K562 (cell line): ENCODE data around the gene SERINC5. TPM values are rescaled to one million over a fixed set of nuclear protein-coding genes. Genes with fewer than 3 reads are reported as not detected.

Experiments
- ATAC-seq: fragments of 200-7000 bp; cut with Tn5 transposase; 3 replicates; pipeline ENCODE4 v1.9.1; 2020; ENCODE audit warnings: moderate library complexity
- BruUV-seq: library from RNA; stranded (reverse); fragments of 400-500 nt; replicated peaks from 2 replicates; lab custom pipeline; 2021; lab: Mats Ljungman, UMichigan
- CTCF ChIA-PET: fragments of 300-600 bp; formaldehyde crosslinking; extraction: SDS; loops from one replicate; lab custom pipeline; 2021; ENCODE audit warnings: low intra/inter-chr PET ratio; lab: Yijun Ruan, JAX
- POLR2A ChIA-PET: fragments of 300-600, 350-650 bp; sonication (Branson Sonifier 250); formaldehyde crosslinking; extraction: SDS; loops from one replicate; lab custom pipeline; 2021; ENCODE audit warnings: antibody characterized with exemption, inconsistent platforms; lab: Yijun Ruan, JAX
- DNase-seq, 4 experiments: peaks; one replicate each; pipeline versions ENCODE4 v3.0.0 to v3.0.0-alpha.2; 2011 to 2018; ENCODE audit warnings: low spot score in 3 of 4, mixed read lengths in 3 of 4; ENCODE audit errors: extremely low read depth in 1 of 4
- FAIRE-seq: peaks from 2 replicates; lab custom pipeline; 2011; peaks lifted over from hg19 to GRCh38; lab: Jason Lieb, UNC
- H2AFZ ChIP-seq: 2 replicates; pipeline ENCODE4 v1.6.0; 2011; ENCODE audit warnings: low read depth, low read length, control low read depth, inconsistent platforms
- H3K27ac ChIP-seq: fragments of 200-600 bp; 3 replicates; pipeline ENCODE4 v1.8.0; 2011; ENCODE audit warnings: low read depth, mild to moderate bottlenecking, control low read depth, inconsistent platforms, low read length, moderate library complexity, mixed read lengths; ENCODE audit errors: extremely low read depth
- H3K27me3 ChIP-seq, 2 experiments: fragments of 300-600 bp in 1 of 2; 2 replicates in 1 of 2; 3 replicates in 1 of 2; pipeline versions ENCODE4 v1.6.0 to v1.8.0; 2011; ENCODE audit warnings: inconsistent platforms in 2 of 2, low read length in 2 of 2, mild to moderate bottlenecking in 1 of 2, mixed read lengths in 1 of 2, moderate library complexity in 1 of 2; ENCODE audit not compliant: control insufficient read depth in 2 of 2, insufficient read depth in 2 of 2
- H3K36me3 ChIP-seq: fragments of 300-600 bp; 3 replicates; pipeline ENCODE4 v1.8.0; 2011; ENCODE audit warnings: mild to moderate bottlenecking, low read length, inconsistent platforms; ENCODE audit not compliant: control insufficient read depth, insufficient read depth
- H3K4me1 ChIP-seq, 2 experiments: fragments of 200-600 bp in 1 of 2; replicated peaks in 1 of 2; 2 replicates in 1 of 2; 3 replicates in 1 of 2; pipeline versions ENCODE4 v1.5.1 to v1.8.0; 2011; ENCODE audit warnings: inconsistent platforms in 2 of 2, low read length in 2 of 2, mild to moderate bottlenecking in 1 of 2, mixed read lengths in 1 of 2, moderate library complexity in 1 of 2; ENCODE audit not compliant: control insufficient read depth in 2 of 2, insufficient read depth in 2 of 2
- H3K4me2 ChIP-seq: 2 replicates; pipeline ENCODE4 v1.6.1; 2011; ENCODE audit warnings: low read length, control low read depth, inconsistent platforms, mixed read lengths; ENCODE audit not compliant: insufficient read depth
- H3K4me3 ChIP-seq: fragments of 200-600 bp; sonication (generic), shearing (Covaris generic); 2 replicates; pipeline ENCODE4 v1.5.1; 2016; ENCODE audit warnings: control low read depth, inconsistent platforms
- H3K79me2 ChIP-seq: fragments of 200-600 bp; 3 replicates; pipeline ENCODE4 v1.8.0; 2011; ENCODE audit warnings: low read length, inconsistent platforms; ENCODE audit not compliant: control insufficient read depth, insufficient read depth
- H3K9ac ChIP-seq, 2 experiments: 2 replicates each; pipeline versions ENCODE4 v1.6.0 to v1.6.1; 2011; ENCODE audit warnings: low read depth in 2 of 2, low read length in 2 of 2, control low read depth in 1 of 2, inconsistent platforms in 1 of 2, mild to moderate bottlenecking in 1 of 2, mixed read lengths in 1 of 2; ENCODE audit not compliant: insufficient read depth in 1 of 2
- H3K9me1 ChIP-seq: one replicate; pipeline ENCODE4 v1.6.0; 2011; ENCODE audit warnings: inconsistent platforms, mild to moderate bottlenecking, low read length, moderate library complexity; ENCODE audit not compliant: control insufficient read depth, insufficient read depth
- H3K9me3 ChIP-seq: replicated peaks from 2 replicates; pipeline ENCODE4 v1.5.1; 2011; ENCODE audit warnings: low read depth, low read length, inconsistent platforms; ENCODE audit not compliant: control insufficient read depth, insufficient read depth
- H4K20me1 ChIP-seq: replicated peaks from 2 replicates; pipeline ENCODE4 v1.6.1; 2011; ENCODE audit warnings: low read length, inconsistent platforms, mixed read lengths; ENCODE audit not compliant: control insufficient read depth, insufficient read depth
- CBFB ChIP-seq: sonication (generic); formaldehyde crosslinking; IDR thresholded peaks from 2 replicates; pipeline ENCODE4 v1.4.0; 2020; ENCODE audit warnings: mild to moderate bottlenecking, missing genetic modification reagents
- ESRRB ChIP-seq: fragments of 250-450 bp; sonication (Bioruptor Pico); IDR thresholded peaks from 2 replicates; pipeline ENCODE4 v1.5.0; 2020; ENCODE audit warnings: mild to moderate bottlenecking, moderate library complexity, borderline replicate concordance
- SP1 ChIP-seq: sonication (generic); formaldehyde crosslinking; IDR thresholded peaks from 2 replicates; pipeline ENCODE4 v1.8.1; 2022; ENCODE audit warnings: mild to moderate bottlenecking, missing genetic modification reagents
- STAT5A ChIP-seq: IDR thresholded peaks from 2 replicates; pipeline ENCODE4 v1.6.1; 2012; ENCODE audit warnings: low read length, inconsistent platforms, borderline replicate concordance
- ZNF717 ChIP-seq: fragments of 250-450 bp; sonication (Bioruptor Pico); IDR thresholded peaks from 2 replicates; pipeline ENCODE4 v1.5.0; 2021
- ZNF76 ChIP-seq: fragments of 250-450 bp; sonication (Bioruptor Pico); IDR thresholded peaks from 2 replicates; pipeline ENCODE4 v1.4.0; 2020; ENCODE audit warnings: mild to moderate bottlenecking, moderate library complexity, borderline replicate concordance
- WGBS: fragments of 100-300 bp; shearing (Covaris generic); methylation state at CpG from one replicate; pipeline ENCODE4 v1.1.6; 2016; ENCODE audit warnings: low coverage, mixed read lengths; ENCODE audit not compliant: insufficient coverage; ENCODE audit errors: missing lambda C conversion rate; 5-methylcytosine and 5-hydroxymethylcytosine counted together
- in situ Hi-C: fragments of 300-500 bp; cut with MboI; formaldehyde crosslinking; loops from 4 replicates; pipeline ENCODE4 v1.15.0; 2018; ENCODE audit warnings: inconsistent platforms, mixed read lengths
- intact Hi-C: fragments of 100-400 bp; cut with micrococcal nuclease; formaldehyde crosslinking; loops from 2 replicates; pipeline ENCODE4 v1.14.2; 2022
- polyA plus RNA-seq, 8 experiments: library from polyadenylated mRNA; depleted of rRNA in 4 of 8; stranded (reverse) in 5 of 8; unstranded in 3 of 8; fragments of >200 nt; fragmentation: Nextera tagmentation in 2 of 8; fragmentation: Illumina TruSeq in 1 of 8; extraction: Ambion mirVana in 2 of 8; extraction: Trizol in 1 of 8; gene quantifications; 2 replicates each; pipeline versions ENCODE4 v1.2.1 to v1.2.3, GENCODE V29; 2011 to 2014; ENCODE audit warnings: inconsistent platforms in 1 of 8, missing spikeins in 1 of 8
- total RNA-seq, 7 experiments: library from RNA; depleted of rRNA in 6 of 7; stranded (reverse); fragments of >200 nt in 6 of 7; fragmentation: Illumina TruSeq in 2 of 7; extraction: Trizol in 2 of 7; gene quantifications; 2 replicates each; pipeline versions ENCODE4 v1.2.1 to v1.2.3, GENCODE V29; 2011 to 2021; ENCODE audit warnings: low replicate concordance in 1 of 7
- TF ChIP-seq, protein P1 (sequence below): sonication (generic); formaldehyde crosslinking; IDR thresholded peaks from 2 replicates; pipeline ENCODE4 v1.8.0; 2023; ENCODE audit warnings: mild to moderate bottlenecking, missing genetic modification reagents

Gene SERINC5
- total and polyA plus RNA-seq, 9 of the 15 experiments (the other 6 are each of a cell fraction or from before 2014, with no cell fraction given) = 1.4 to 7.9 (median 3.7) TPM

DNA sequence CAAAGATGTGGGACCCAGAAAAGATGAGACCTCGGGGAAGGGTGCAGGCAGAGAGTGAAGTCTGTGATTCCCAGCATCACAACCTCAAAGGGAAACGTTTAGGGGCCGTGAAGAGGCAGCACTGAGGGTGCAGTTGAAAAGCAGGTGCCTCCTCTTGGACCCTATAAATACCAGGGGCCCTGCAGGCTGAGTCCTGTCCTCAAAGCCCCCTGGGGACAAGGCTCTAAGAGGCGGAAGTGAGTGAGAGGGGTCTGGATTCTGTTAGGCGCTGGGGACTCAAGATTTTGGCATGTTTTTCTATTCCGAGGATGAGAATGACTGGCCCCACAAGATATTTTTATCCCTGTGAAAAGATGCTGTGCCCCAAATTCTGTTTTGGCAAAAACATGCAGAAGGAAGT is 112.9 kb downstream of the SERINC5 start:
- Histone ChIP-seq H3K9me1 (no peaks in the 10 kb centered on the region), H3K27me3 (no peaks in the 10 kb centered on the region), H3K4me1 (no peaks in the 10 kb centered on the region), H2AFZ (no peak overlapping the region), H3K9ac (no peak overlapping the region), H3K4me3 (no peak overlapping the region), H4K20me1 (no peaks in the 10 kb centered on the region), H3K27ac (no peak overlapping the region), H3K9me3 (no peaks in the 10 kb centered on the region), H3K4me2 (no peak overlapping the region), H3K79me2 (no peaks in the 10 kb centered on the region), H3K36me3 (no peaks in the 10 kb centered on the region)
- ATAC-seq (no peak), FAIRE-seq (no peak), DNase-seq (no peak)
- TF ChIP-seq ESRRB = no peak
- TF ChIP-seq, protein P1, sequence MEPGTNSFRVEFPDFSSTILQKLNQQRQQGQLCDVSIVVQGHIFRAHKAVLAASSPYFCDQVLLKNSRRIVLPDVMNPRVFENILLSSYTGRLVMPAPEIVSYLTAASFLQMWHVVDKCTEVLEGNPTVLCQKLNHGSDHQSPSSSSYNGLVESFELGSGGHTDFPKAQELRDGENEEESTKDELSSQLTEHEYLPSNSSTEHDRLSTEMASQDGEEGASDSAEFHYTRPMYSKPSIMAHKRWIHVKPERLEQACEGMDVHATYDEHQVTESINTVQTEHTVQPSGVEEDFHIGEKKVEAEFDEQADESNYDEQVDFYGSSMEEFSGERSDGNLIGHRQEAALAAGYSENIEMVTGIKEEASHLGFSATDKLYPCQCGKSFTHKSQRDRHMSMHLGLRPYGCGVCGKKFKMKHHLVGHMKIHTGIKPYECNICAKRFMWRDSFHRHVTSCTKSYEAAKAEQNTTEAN (CRISPR knock-in tag) = no peak
- TF ChIP-seq ZNF76 (CRISPR knock-in tag) = no peak
- no peak for TF ChIP-seq STAT5A
- TF ChIP-seq CBFB = no peak
- no peak for TF ChIP-seq ZNF717
- no peak for TF ChIP-seq SP1 (CRISPR knock-in tag)
- no TSS peak for BruUV-seq
- WGBS = 50% methylated on average over 5 of the region's 6 CpGs
- in situ Hi-C loops (no loop called here), intact Hi-C loops (no loop called here)
- ChIA-PET POLR2A (interaction anchor here (0.8 kb wide), 1 partner anchor 9 kb away, joined by 3 read pairs; no protein-coding TSS in a partner anchor), CTCF (no interaction called here)
